GM12801 (cell line): ENCODE results near the gene NRROS.

ENCODE experiments used
- TF ChIP-seq, protein P1 (sequence below): IDR thresholded peaks from one replicate; pipeline ENCODE4 v1.5.1; 2011; ENCODE audit warnings: control low read depth; ENCODE audit not compliant: insufficient read length; ENCODE audit errors: extremely low read depth

NRROS gene

DNA sequence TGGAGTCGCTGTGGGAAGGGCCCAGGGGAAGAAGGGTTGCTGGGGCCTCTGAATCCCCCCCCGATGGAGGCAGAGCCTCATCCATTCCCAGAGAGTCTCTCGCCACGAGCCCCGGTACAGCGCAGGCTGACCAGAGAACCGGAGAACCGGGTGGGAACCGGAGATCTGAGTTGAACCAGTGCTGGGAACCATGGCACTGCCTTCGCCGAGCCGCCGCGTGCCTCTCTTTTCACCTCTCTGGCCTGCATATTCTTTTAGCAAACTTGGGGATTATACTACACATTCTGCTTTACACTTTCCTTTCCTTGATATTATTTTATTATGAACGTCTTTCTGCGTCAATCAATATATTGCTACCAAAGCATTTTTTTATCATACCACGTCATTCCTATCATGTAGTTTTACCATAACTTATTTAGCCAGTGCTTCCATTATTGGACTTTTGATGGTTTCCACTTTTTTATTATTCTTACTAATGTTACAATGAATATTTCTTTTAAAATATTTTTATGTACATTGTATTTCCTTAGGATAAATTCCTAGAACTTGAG lies 7.2 kb downstream of the NRROS start:
- TF ChIP-seq, protein P1, sequence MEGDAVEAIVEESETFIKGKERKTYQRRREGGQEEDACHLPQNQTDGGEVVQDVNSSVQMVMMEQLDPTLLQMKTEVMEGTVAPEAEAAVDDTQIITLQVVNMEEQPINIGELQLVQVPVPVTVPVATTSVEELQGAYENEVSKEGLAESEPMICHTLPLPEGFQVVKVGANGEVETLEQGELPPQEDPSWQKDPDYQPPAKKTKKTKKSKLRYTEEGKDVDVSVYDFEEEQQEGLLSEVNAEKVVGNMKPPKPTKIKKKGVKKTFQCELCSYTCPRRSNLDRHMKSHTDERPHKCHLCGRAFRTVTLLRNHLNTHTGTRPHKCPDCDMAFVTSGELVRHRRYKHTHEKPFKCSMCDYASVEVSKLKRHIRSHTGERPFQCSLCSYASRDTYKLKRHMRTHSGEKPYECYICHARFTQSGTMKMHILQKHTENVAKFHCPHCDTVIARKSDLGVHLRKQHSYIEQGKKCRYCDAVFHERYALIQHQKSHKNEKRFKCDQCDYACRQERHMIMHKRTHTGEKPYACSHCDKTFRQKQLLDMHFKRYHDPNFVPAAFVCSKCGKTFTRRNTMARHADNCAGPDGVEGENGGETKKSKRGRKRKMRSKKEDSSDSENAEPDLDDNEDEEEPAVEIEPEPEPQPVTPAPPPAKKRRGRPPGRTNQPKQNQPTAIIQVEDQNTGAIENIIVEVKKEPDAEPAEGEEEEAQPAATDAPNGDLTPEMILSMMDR, result no peak

DNA sequence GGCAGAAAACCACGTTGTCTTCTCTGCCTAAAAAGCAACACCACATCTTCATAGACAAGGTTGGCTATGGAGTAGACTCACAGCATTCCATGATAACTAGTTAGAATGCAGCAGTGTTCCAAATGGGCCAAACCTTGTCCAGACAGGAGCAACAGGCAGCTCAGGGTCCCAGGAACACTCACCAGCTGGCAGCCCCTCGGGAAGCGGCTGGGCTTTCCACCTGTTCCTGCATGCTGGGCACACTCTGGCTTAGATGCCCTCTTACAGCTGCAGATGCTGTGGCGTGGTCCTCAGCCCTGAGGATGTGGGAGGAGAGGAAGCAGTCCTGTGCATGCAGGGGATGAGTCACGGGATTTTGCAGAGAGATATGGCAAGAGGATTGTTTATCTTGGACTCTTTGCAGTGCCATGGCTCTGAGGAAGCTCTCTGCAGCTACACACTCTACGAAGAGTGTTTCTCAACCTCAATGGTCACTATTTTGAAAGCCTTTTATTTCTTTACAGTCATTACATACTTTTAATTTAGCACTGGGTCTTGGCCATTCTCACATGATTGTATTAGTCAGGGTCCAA lies 11.3 kb downstream of the NRROS start:
- TF ChIP-seq, protein P1, result no peak

DNA sequence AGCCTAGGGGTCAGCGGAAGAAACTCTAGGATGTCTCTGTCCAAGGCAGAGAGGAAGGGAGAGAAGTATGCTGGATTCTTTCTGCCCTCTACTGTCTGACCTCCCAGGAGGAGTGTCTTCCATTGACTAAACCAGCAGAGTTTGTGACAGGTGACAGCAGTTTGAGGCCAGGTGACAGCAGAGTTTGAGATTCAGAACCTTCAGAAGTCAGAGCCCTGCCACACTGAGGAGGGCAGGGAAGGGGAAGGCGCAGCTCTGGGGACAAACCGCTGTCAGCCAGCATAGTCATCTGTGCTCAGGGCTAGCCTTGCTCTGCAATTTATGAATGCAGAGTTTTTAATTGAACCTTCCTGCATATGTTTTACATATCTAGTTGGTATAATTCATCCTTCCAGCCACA lies 12.3 kb downstream of the NRROS start:
- TF ChIP-seq, protein P1, result no peak

DNA sequence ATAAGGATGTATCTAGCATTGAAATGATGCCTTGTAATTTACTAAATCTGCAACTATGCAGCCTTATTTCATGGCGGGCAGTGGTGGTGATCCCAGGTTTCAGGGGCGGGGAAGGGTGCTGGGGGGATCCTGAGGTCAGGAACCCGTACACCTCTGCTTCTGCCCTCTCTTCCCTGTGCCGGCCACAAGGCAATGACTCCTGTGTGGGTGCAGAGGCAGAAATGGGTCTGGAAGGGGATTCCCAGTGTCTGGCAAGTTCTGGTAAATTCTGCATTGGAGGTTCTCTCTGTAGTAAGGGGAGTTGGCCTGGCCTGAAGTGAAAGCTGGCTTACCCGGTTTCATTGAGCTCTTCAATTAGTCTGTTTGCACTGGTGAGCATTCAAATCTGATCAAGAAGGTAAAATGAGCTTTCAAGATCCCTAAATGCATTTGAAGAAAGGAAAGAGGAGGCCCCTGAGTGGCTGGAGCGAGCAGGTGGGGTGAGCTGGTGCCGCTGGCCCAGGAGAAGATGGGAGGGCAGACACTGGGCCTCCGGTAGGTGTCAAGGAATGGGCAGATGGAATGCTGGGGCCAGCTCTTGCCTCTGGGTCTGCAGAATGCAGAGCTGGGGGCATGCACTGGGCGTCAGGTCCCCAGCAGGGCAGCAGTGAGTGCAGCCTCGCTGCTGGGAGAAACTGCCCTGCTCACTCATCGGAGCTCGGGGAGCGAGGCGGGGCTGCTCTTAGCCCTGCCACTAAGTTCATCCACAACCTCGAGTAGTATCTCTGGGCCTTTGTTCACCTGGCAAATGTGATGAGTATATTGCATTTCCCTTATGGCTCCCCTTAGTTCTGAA lies 13.7 kb downstream of the NRROS start:
- TF ChIP-seq, protein P1, result no peak

DNA sequence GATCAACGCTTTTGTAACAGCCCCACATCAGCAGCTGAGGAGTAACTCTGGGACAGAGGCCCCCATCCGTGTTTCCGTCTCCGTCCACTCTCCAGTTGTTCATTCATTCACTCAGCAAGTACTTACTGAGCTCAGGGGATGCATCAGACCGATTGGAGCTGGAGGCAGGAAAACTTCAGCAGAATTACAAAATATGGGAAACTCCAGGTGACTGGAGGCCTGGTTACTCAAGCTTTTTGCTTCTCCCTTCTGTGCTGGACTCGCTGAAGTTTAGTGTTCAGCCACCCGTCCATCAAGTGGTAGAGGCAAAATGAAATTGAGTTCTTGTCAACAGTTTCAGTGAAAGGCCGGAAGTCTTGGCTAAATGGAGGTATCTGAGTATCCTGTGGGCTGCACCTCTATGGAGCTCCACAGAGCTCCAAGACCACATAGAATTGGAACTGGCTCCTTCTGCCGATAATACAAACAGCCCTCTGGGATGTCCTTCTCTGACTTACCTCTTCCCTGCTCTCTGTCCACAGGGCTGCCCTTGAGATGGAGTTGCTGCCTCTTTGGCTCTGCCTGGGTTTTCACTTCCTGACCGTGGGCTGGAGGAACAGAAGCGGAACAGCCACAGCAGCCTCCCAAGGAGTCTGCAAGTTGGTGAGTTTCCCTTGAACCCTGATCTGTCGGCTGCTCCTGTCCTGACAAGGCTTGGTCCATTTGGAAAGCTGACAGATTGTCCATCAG lies 14.7 kb downstream of the NRROS start:
- TF ChIP-seq, protein P1, result no peak

DNA sequence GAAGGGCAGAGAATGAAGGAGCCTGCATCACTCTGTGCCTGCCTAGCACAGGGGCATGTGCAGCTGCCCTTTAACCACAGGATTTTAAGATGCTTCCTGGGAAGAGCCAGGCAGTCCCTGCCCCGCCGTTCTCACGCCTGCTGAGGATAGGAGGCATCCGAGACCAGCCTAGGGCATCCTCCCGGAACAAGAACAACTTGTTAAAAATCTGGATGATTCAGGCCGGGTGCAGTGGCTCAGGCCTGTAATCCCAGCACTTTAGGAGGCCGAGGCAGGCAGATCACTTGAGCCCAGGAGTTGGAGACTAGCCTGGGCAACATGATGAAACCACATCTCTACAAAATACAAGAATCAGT lies 15.2 kb downstream of the NRROS start:
- TF ChIP-seq, protein P1, result no peak

DNA sequence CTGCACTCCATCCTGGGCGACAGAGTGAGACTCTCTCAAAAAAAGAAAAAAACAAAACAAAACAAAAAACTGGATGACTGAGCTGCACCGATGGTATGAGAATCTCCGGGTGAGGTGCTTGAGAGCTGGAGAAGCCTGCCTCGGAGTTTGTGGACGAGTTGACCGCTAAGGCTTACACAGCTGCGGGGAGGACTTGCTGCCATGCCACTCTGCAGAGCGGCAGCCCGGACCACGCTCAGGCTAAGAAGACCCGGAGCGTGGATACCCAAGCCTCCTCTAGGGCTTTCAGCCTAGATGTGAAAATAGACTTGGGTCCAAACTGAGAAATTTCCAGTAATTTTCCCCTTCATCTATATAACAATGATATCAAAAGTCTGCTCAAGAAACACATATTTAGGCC lies 16.0 kb downstream of the NRROS start:
- TF ChIP-seq, protein P1, result no peak
